H9 (cell line): ENCODE measurements around the gene TRAP1. TPM values are rescaled to one million over a fixed set of nuclear protein-coding genes. Genes with fewer than 3 reads are reported as not detected.

Experiments used
- DNase-seq: peaks from one replicate; pipeline ENCODE4 v3.0.0-alpha.2; 2017
- H2AFZ ChIP-seq: one replicate; pipeline ENCODE4 v1.6.1; 2013; ENCODE audit warnings: mild to moderate bottlenecking, low read length, control low read depth, moderate library complexity
- H2AK5ac ChIP-seq: 2 replicates; pipeline ENCODE4 v1.6.1; 2013; ENCODE audit warnings: low read length, control low read depth, mixed read lengths; ENCODE audit not compliant: insufficient read length
- H2BK120ac ChIP-seq: one replicate; pipeline ENCODE4 v1.6.1; 2013; ENCODE audit warnings: low read depth, mild to moderate bottlenecking, low read length, control low read depth, inconsistent platforms; ENCODE audit not compliant: poor library complexity, severe bottlenecking
- H2BK12ac ChIP-seq: 2 replicates; pipeline ENCODE4 v1.6.1; 2013; ENCODE audit warnings: low read length, control low read depth, mixed read lengths, low read depth; ENCODE audit not compliant: insufficient read length
- H2BK15ac ChIP-seq: 2 replicates; pipeline ENCODE4 v1.6.1; 2013; ENCODE audit warnings: low read depth, low read length, control low read depth
- H2BK20ac ChIP-seq: one replicate; pipeline ENCODE4 v1.6.1; 2013; ENCODE audit warnings: low read depth, mild to moderate bottlenecking, low read length, control low read depth, inconsistent platforms; ENCODE audit not compliant: poor library complexity, severe bottlenecking
- H2BK5ac ChIP-seq: 2 replicates; pipeline ENCODE4 v1.6.1; 2013; ENCODE audit warnings: low read length, control low read depth, mixed read lengths; ENCODE audit not compliant: insufficient read length
- H3K14ac ChIP-seq: 2 replicates; pipeline ENCODE4 v1.6.1; 2013; ENCODE audit warnings: low read length, control low read depth; ENCODE audit not compliant: insufficient read depth
- H3K18ac ChIP-seq: 2 replicates; pipeline ENCODE4 v1.6.1; 2013; ENCODE audit warnings: low read depth, mild to moderate bottlenecking, mixed read lengths, low read length, control low read depth; ENCODE audit not compliant: insufficient read length
- H3K23ac ChIP-seq: 2 replicates; pipeline ENCODE4 v1.6.1; 2013; ENCODE audit warnings: low read length, control low read depth, mixed read lengths, low read depth; ENCODE audit not compliant: insufficient read length
- H3K23me2 ChIP-seq: 2 replicates; pipeline ENCODE4 v1.6.1; 2013; ENCODE audit warnings: low read depth, mild to moderate bottlenecking, mixed read lengths, low read length, control low read depth; ENCODE audit not compliant: insufficient read length, poor library complexity, severe bottlenecking
- H3K27ac ChIP-seq: 2 replicates; pipeline ENCODE4 v1.5.1; 2013; ENCODE audit warnings: low read length, control low read depth, mixed read lengths, low read depth; ENCODE audit not compliant: insufficient read length
- H3K27me3 ChIP-seq: 2 replicates; pipeline ENCODE4 v1.6.1; 2013; ENCODE audit warnings: low read length, control low read depth, inconsistent platforms; ENCODE audit not compliant: insufficient read depth
- H3K4ac ChIP-seq: 2 replicates; pipeline ENCODE4 v1.6.1; 2013; ENCODE audit warnings: low read depth, mild to moderate bottlenecking, control low read depth, inconsistent platforms, low read length, moderate library complexity
- H3K4me1 ChIP-seq: 2 replicates; pipeline ENCODE4 v1.6.1; 2013; ENCODE audit warnings: low read length, control low read depth, inconsistent platforms; ENCODE audit not compliant: insufficient read depth
- H3K4me2 ChIP-seq: 2 replicates; pipeline ENCODE4 v1.6.1; 2013; ENCODE audit warnings: low read length, control low read depth, mixed read lengths; ENCODE audit not compliant: insufficient read length, insufficient read depth
- H3K56ac ChIP-seq: 2 replicates; pipeline ENCODE4 v1.6.1; 2013; ENCODE audit warnings: low read depth, mild to moderate bottlenecking, mixed read lengths, low read length, control low read depth; ENCODE audit not compliant: insufficient read length
- H3K79me1 ChIP-seq: 2 replicates; pipeline ENCODE4 v1.6.1; 2013; ENCODE audit warnings: low read depth, mild to moderate bottlenecking, moderate library complexity, low read length, control low read depth, inconsistent platforms; ENCODE audit not compliant: insufficient read depth, poor library complexity, severe bottlenecking
- H3K79me2 ChIP-seq: 2 replicates; pipeline ENCODE4 v1.6.1; 2013; ENCODE audit warnings: low read length, control low read depth, inconsistent platforms; ENCODE audit not compliant: insufficient read depth
- H3K9ac ChIP-seq: 2 replicates; pipeline ENCODE4 v1.6.1; 2013; ENCODE audit warnings: low read length, control low read depth, mixed read lengths; ENCODE audit not compliant: insufficient read length; ENCODE audit errors: extremely low read depth
- H3K9me3 ChIP-seq: one replicate; pipeline ENCODE4 v1.6.1; 2013; ENCODE audit warnings: low read depth, low read length, inconsistent platforms; ENCODE audit not compliant: control insufficient read depth
- H3T11ph ChIP-seq: one replicate; pipeline ENCODE4 v1.6.1; 2013; ENCODE audit warnings: mild to moderate bottlenecking, low read length, control low read depth, inconsistent platforms
- H4K20me1 ChIP-seq: one replicate; pipeline ENCODE4 v1.6.1; 2013; ENCODE audit not compliant: control insufficient read depth, insufficient read length, insufficient read depth
- H4K5ac ChIP-seq: 2 replicates; pipeline ENCODE4 v1.6.1; 2013; ENCODE audit warnings: low read depth, mild to moderate bottlenecking, mixed read lengths, low read length, control low read depth; ENCODE audit not compliant: insufficient read length
- H4K8ac ChIP-seq: replicated peaks from 2 replicates; pipeline ENCODE4 v1.6.1; 2013; ENCODE audit warnings: low read length, control low read depth, mixed read lengths, low read depth; ENCODE audit not compliant: insufficient read length
- H4K91ac ChIP-seq: 2 replicates; pipeline ENCODE4 v1.6.1; 2013; ENCODE audit warnings: low read depth, mild to moderate bottlenecking, moderate library complexity, mixed read lengths, low read length, control low read depth; ENCODE audit not compliant: insufficient read length
- H3K27ac Mint-ChIP-seq, 3 experiments: 2 replicates in 2 of 3; 3 replicates in 1 of 3; pipeline ENCODE4 v1.8.0; 2020 to 2021; ENCODE audit warnings: mixed read lengths in 3 of 3, mild to moderate bottlenecking in 1 of 3, moderate library complexity in 1 of 3
- H3K27me3 Mint-ChIP-seq: 2 replicates; pipeline ENCODE4 v1.8.0; 2021; ENCODE audit warnings: low read depth, mild to moderate bottlenecking, moderate library complexity, mixed read lengths
- H3K36me3 Mint-ChIP-seq, 3 experiments: 2 replicates in 2 of 3; 3 replicates in 1 of 3; pipeline ENCODE4 v1.8.0; 2020 to 2021; ENCODE audit warnings: low read depth in 3 of 3, mixed read lengths in 3 of 3; ENCODE audit not compliant: insufficient read depth in 1 of 3
- H3K4me1 Mint-ChIP-seq, 2 experiments: 2 replicates each; pipeline ENCODE4 v1.8.0; 2020; ENCODE audit warnings: mixed read lengths in 2 of 2
- H3K4me3 Mint-ChIP-seq, 2 experiments: 2 replicates in 1 of 2; 3 replicates in 1 of 2; pipeline ENCODE4 v1.8.0; 2020 to 2021; ENCODE audit warnings: mild to moderate bottlenecking in 2 of 2, mixed read lengths in 2 of 2, moderate library complexity in 1 of 2
- H3K9me3 Mint-ChIP-seq, 2 experiments: 2 replicates in 1 of 2; 3 replicates in 1 of 2; pipeline ENCODE4 v1.8.0; 2020; ENCODE audit warnings: mild to moderate bottlenecking in 2 of 2, mixed read lengths in 2 of 2, moderate library complexity in 1 of 2
- CTCF ChIP-seq: fragments of 200-600 bp; sonication (generic); conservative IDR thresholded peaks from 3 replicates; pipeline ENCODE4 v1.8.0; 2021; ENCODE audit warnings: antibody characterized with exemption, mild to moderate bottlenecking
- WGBS: extraction: QIAGEN DNeasy Blood & Tissue Kit; methylation state at CpG from one replicate; pipeline ENCODE4 v1.1.7; 2013; ENCODE audit warnings: missing lambda C conversion rate, low lambda C conversion rate, mixed read lengths; ENCODE audit not compliant: insufficient read length; ENCODE audit errors: extremely low coverage; 5-methylcytosine and 5-hydroxymethylcytosine counted together
- total RNA-seq: library from RNA; stranded (reverse); gene quantifications from 2 replicates; pipeline ENCODE4 v1.2.1, GENCODE V29; 2021

Gene TRAP1
- total RNA-seq, 1 experiment from 2014 or later = 211 TPM

GRCh38 chr16:3691761-3692160 is 25.6 kb downstream of the TRAP1 start:
- Histone ChIP-seq H2BK120ac (no peak overlapping the region), H3K9ac (no peak overlapping the region), H3K79me2 (no peaks in the 10 kb centered on the region; the same call in 1 of the 2 replicates), H3K9me3 (no peaks in the 10 kb centered on the region), H3K4ac (no peak overlapping the region), H3K18ac (no peak overlapping the region), H4K91ac (no peak overlapping the region), H2AK5ac (no peak overlapping the region), H3K27ac (no peak overlapping the region), H2BK5ac (no peak overlapping the region), H3K56ac (no peak overlapping the region), H3K27me3 (no peaks in the 10 kb centered on the region), H3K4me1 (no peaks in the 10 kb centered on the region), H3K23ac (no peak overlapping the region), H4K20me1 (no peaks in the 10 kb centered on the region), H2BK15ac (no peak overlapping the region), H2AFZ (no peak overlapping the region), H3K79me1 (no peaks in the 10 kb centered on the region), H3K4me2 (no peak overlapping the region), H4K5ac (no peak overlapping the region), H3K14ac (no peak overlapping the region), H2BK20ac (no peak overlapping the region), H3K23me2 (no peaks in the 10 kb centered on the region), H3T11ph (no peak overlapping the region), H4K8ac (no peak overlapping the region), H2BK12ac (no peak overlapping the region)
- WGBS = no CpG with 5 or more reads among the region's 12 CpGs
- peaks cover 7 to 13% of the 10 kb centered on the region in 2 experiments; a peak in 3 of 4 replicates for H3K4me1 Mint-ChIP-seq
- no peaks in the 10 kb centered on the region for H3K9me3 Mint-ChIP-seq
- peaks cover 26 to 54% (median 33%) of the 10 kb centered on the region in 3 experiments; a peak in 6 of 7 replicates for H3K36me3 Mint-ChIP-seq
- DNase-seq = no peak
- no peak; the same call in 2 of the 3 replicates for TF ChIP-seq CTCF
- no peaks in the 10 kb centered on the region for H3K27me3 Mint-ChIP-seq
- 0 out of 7 replicates have a peak overlapping the region, but pooled peaks of 2 of the 3 experiments have one; percentile 44 to 45 for H3K27ac Mint-ChIP-seq
- no peak overlapping the region for H3K4me3 Mint-ChIP-seq
